Gastroesophageal sphincter (tissue), 4 donors: ENCODE results near the gene TRMT61A. TPM values are rescaled to one million over a fixed set of nuclear protein-coding genes. Genes with fewer than 3 reads are reported as not detected.

Experiments used
- ATAC-seq: fragments of 150-250 bp; one replicate; pipeline ENCODE4 v1.9.1; 2016; ENCODE audit warnings: mild to moderate bottlenecking, moderate library complexity
- H3K27ac ChIP-seq, 4 donors: fragments of 200-600 bp; sonication (generic) in 3 of 4; 1 replicate in 3 of 4; 2 replicates in 1 of 4; pipeline ENCODE4 v1.5.1; 2016 to 2019
- H3K27me3 ChIP-seq: fragments of 200-600 bp; sonication (generic); one replicate; pipeline ENCODE4 v1.5.1; 2019
- H3K36me3 ChIP-seq, 2 donors: fragments of 200-600 bp; sonication (generic); one replicate each; pipeline ENCODE4 v1.5.1; 2019; ENCODE audit warnings: control low read depth in 1 of 2
- H3K4me1 ChIP-seq, 3 donors: fragments of 200-600 bp; sonication (generic); 1 replicate in 2 of 3; 2 replicates in 1 of 3; pipeline ENCODE4 v1.5.1; 2016 to 2019; ENCODE audit warnings: control low read depth in 2 of 3
- H3K4me3 ChIP-seq, 2 donors: fragments of 200-600 bp; sonication (generic); one replicate each; pipeline ENCODE4 v1.5.1; 2019; ENCODE audit warnings: mild to moderate bottlenecking in 1 of 2, moderate library complexity in 1 of 2
- H3K9me3 ChIP-seq, 3 donors: fragments of 200-600 bp; sonication (generic); one replicate each; pipeline ENCODE4 v1.5.1; 2017 to 2019; ENCODE audit warnings: control low read depth in 2 of 3
- CTCF ChIP-seq, 4 experiments: fragments of 200-600 bp in 2 of 4; fragments of 450-650 bp in 2 of 4; sonication (generic) in 1 of 4; IDR thresholded peaks; one replicate each; pipeline ENCODE4 v1.5.1; 2017 to 2019; ENCODE audit warnings: antibody characterized with exemption in 4 of 4, mild to moderate bottlenecking in 2 of 4, moderate library complexity in 2 of 4
- EP300 ChIP-seq: sonication (generic); formaldehyde crosslinking; IDR thresholded peaks from one replicate; pipeline ENCODE4 v1.6.1; 2017; ENCODE audit warnings: antibody characterized with exemption, mild to moderate bottlenecking
- POLR2A ChIP-seq, 2 donors: fragments of 450-650 bp; IDR thresholded peaks; one replicate each; pipeline ENCODE4 v1.6.1; 2017; ENCODE audit warnings: antibody characterized with exemption in 2 of 2, mild to moderate bottlenecking in 2 of 2, moderate library complexity in 1 of 2
- POLR2AphosphoS5 ChIP-seq: sonication (generic); formaldehyde crosslinking; IDR thresholded peaks from one replicate; pipeline ENCODE4 v1.6.1; 2017; ENCODE audit warnings: antibody characterized with exemption
- WGBS, 2 donors: methylation state at CpG; one replicate each; pipeline ENCODE4 v1.1.5; 2018; ENCODE audit warnings: low coverage in 1 of 2; 5-methylcytosine and 5-hydroxymethylcytosine counted together
- total RNA-seq, 4 donors: library from RNA; depleted of rRNA; stranded (reverse); fragments of >200 nt; gene quantifications; one replicate each; pipeline ENCODE4 v1.1.0, GENCODE V29; 2016

The TRMT61A gene
- total RNA-seq, 4 donors from 2014 or later, result 22.5 to 45.2 (median 30.9) TPM

DNA sequence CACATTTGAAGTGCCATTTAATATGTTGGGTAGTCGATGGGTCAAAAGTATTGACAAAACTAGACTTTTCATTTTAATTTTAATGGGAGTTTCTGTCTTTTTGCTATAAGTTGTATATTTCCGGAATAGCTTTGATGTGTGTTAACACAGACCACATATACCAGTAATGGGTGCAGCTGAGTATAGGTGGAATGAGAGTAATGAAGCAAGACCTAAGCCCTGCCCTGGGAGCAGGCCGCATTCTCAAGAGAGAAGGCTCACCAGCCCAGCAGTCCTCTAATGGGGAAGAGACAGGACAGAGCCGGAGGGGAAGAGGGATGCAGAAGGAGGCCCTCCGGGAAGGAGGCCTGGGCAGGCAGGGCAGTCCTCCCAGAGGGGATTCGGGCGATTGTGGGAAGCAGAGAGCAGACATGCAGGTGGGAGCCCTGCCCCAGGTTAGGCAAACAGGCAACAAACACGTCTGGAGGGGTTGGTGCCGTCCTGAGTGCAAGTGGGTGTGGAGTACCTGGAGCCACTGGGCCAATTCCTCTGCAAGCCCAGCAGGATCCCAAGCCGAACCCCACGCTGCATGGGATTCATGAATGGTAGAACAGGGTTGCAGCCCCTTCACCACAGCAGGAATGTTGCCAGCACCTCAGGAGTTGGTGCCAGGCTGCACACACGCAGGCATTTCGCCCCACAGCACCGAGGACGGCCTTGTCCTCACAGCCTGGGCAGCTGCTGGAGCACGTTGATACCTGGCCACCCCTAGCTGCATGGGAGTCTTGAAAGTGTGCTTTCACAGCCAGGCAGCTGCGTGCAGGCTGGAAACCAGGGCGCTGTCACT is 14.2 kb upstream of the TRMT61A start:
- Histone ChIP-seq H3K4me1 (peaks cover 3 to 47% (median 33%) of the 10 kb centered on the region in 3 donors), H3K27ac (peak overlapping the region in 2 of 4 donors; percentile 30 to 99), H3K4me3 (no peak overlapping the region), H3K9me3 (no peaks in the 10 kb centered on the region), H3K27me3 (no peaks in the 10 kb centered on the region), H3K36me3 (peaks cover 0 to 25% of the 10 kb centered on the region in 2 donors)
- 85 to 89% methylated on average over 4 to 7 of the region's 18 CpGs for WGBS, 2 donors
- no peak for ATAC-seq
- TF ChIP-seq POLR2AphosphoS5 (no peak), EP300 (no peak), CTCF (IDR thresholded peaks at IDR 0.05) (no peak)

DNA sequence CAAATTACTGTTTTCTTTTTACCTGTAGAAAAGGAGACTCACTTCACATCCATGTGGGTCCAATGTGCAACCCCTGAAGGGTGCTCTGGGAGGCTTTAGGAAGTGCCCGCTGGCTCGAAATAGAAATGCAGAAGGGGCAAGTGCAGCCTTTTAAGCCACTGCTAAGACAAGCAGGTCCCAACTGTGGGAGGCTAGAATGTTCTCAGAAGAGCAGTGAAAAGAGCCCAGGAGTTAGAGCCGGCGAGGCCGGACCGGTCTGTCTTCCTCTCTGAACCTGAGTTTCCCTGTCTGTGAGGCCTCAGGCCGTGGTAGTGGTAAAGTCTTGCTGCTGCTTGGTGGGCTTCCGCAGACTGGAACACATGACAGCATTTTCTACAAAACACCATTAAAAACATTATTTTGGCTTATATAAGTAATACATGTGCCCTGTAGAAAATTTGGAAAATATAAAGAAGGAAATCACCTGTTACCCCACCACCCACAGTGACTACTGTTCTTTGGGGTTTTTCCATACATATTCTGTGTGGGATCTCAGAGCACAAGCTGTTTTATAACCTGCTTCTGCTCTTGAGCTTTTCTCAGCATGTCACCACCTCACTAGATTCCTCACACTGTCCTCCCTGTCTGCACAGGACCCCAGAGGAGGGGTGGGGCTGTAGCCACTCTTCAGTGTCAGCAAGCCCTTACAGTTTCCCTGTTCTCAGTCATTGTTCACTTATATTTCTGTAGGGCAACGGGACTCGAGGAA is 12.4 kb upstream of the TRMT61A start:
- peaks cover 3 to 65% (median 43%) of the 10 kb centered on the region in 3 donors for H3K4me1 ChIP-seq
- H3K9me3 ChIP-seq, result no peaks in the 10 kb centered on the region
- peaks cover 0 to 16% of the 10 kb centered on the region in 2 donors for H3K36me3 ChIP-seq
- H3K27me3 ChIP-seq, result no peaks in the 10 kb centered on the region
- no peak for ATAC-seq
- H3K27ac ChIP-seq, result peak overlapping the region in 3 of 4 donors; percentile 97 to 99 (median 99)
- no peak overlapping the region for H3K4me3 ChIP-seq
- TF ChIP-seq CTCF (IDR thresholded peaks at IDR 0.05), result no peak
- TF ChIP-seq POLR2A (IDR thresholded peaks at IDR 0.05), result no peak
- TF ChIP-seq EP300, result no peak
- no peak for TF ChIP-seq POLR2AphosphoS5
- 75 to 85% methylated on average over 2 to 6 of the region's 10 CpGs for WGBS, 2 donors

- H3K4me1 ChIP-seq, result peaks cover 3 to 70% (median 43%) of the 10 kb centered on the region in 3 donors
- no peak for ATAC-seq
- H3K36me3 ChIP-seq, result peaks cover 0 to 14% of the 10 kb centered on the region in 2 donors
- TF ChIP-seq EP300, result no peak
- TF ChIP-seq POLR2AphosphoS5, result no peak
- no peak for TF ChIP-seq CTCF (IDR thresholded peaks at IDR 0.05)
- no peak for TF ChIP-seq POLR2A (IDR thresholded peaks at IDR 0.05)
- H3K4me3 ChIP-seq, result no peak overlapping the region
- H3K27ac ChIP-seq, result peak overlapping the region in 3 of 4 donors; percentile 97 to 99 (median 99)
- H3K27me3 ChIP-seq, result no peaks in the 10 kb centered on the region
- H3K9me3 ChIP-seq, result no peaks in the 10 kb centered on the region
- 70 to 83% methylated on average over 1 to 4 of the region's 10 CpGs for WGBS, 2 donors
Measured at GRCh38 chr14:103517174-103517566, 11.8 kb upstream of the TRMT61A start.

DNA sequence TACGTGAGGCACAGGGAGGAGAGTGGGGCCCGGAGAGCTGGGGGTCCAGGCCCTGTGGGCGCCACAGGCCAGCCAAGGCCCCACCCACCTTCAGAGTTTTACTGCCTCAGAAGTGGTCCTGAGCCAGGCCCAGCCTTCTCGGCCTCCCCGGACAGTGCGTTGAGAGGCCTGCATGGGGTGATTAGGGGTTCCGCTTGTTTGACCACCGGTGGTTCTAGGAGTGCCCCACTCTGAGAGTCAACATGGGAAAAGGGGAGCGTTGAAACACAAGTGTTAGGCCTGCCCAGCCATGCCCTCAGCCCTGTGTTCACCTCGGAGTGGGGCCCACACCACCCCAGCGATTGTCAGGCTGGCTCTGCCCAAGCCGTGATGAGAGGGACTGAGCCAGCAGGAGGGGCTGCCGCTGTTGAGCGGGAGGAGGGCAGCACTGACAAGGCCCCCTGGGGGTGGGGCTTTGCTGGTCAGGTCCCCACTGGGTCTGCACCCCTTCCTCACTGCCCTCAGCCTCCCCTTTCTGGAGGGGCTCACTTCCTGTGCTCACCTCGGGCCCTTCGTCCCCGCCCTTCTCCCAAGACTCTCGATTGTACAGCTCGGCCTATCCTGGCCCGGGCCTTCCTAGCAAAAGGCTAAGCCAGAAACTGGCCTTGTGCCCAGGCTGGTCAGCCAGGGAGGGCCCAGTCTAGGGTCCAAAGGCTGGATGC is 11.1 kb upstream of the TRMT61A start:
- H3K27me3 ChIP-seq, result no peaks in the 10 kb centered on the region
- ATAC-seq, result no peak
- H3K27ac ChIP-seq, result peak overlapping the region; percentile 31 to 99 (median 98)
- TF ChIP-seq POLR2A (IDR thresholded peaks at IDR 0.05), result no peak
- no peak for TF ChIP-seq POLR2AphosphoS5
- no peak for TF ChIP-seq EP300
- no peak for TF ChIP-seq CTCF (IDR thresholded peaks at IDR 0.05)
- no peak overlapping the region for H3K4me3 ChIP-seq
- H3K9me3 ChIP-seq, result no peaks in the 10 kb centered on the region
- peaks cover 0 to 14% of the 10 kb centered on the region in 2 donors for H3K36me3 ChIP-seq
- peaks cover 0 to 68% (median 38%) of the 10 kb centered on the region in 3 donors for H3K4me1 ChIP-seq
- 72% methylated on average over 3 of the region's 20 CpGs; no CpG with 5 or more reads in 1 of the 2 donors for WGBS, 2 donors
